HepG2 (cell line): Measurements from ENCODE around the gene CTSW. TPM values are rescaled to one million over a fixed set of nuclear protein-coding genes. Genes with fewer than 3 reads are reported as not detected.

Source experiments
- ATAC-seq: fragments of 200-7000 bp; cut with Tn5 transposase; 3 replicates; pipeline ENCODE4 v1.9.1; 2020; ENCODE audit warnings: mild to moderate bottlenecking, moderate library complexity
- BruUV-seq: library from RNA; stranded (reverse); fragments of 400-500 nt; replicated peaks from 2 replicates; lab custom pipeline; 2021; lab: Mats Ljungman, UMichigan
- CTCF ChIA-PET: fragments of 300-600 bp; formaldehyde crosslinking; extraction: SDS; loops from one replicate; lab custom pipeline; 2021; ENCODE audit warnings: low total read pairs, inconsistent platforms, low intra/inter-chr PET ratio; lab: Yijun Ruan, JAX
- POLR2A ChIA-PET: fragments of 350-600 bp; sonication (Branson Sonifier 250); formaldehyde crosslinking; loops from one replicate; lab custom pipeline; 2020; ENCODE audit warnings: antibody characterized with exemption, inconsistent platforms; lab: Yijun Ruan, JAX
- DNase-seq: peaks from one replicate; pipeline ENCODE4 v3.0.0-alpha.2; 2015; ENCODE audit warnings: low spot score
- FAIRE-seq: peaks from 3 replicates; lab custom pipeline; 2011; peaks lifted over from hg19 to GRCh38; lab: Jason Lieb, UNC
- H2AFZ ChIP-seq: one replicate; pipeline ENCODE4 v1.6.1; 2011; ENCODE audit warnings: low read length, inconsistent platforms
- H3K27ac ChIP-seq: fragments of 300-600 bp; 3 replicates; pipeline ENCODE4 v1.8.0; 2011; ENCODE audit warnings: mixed run types, mild to moderate bottlenecking, mixed read lengths, low read length, inconsistent platforms; ENCODE audit not compliant: insufficient read depth; ENCODE audit errors: extremely low read length
- H3K27me3 ChIP-seq, 2 experiments: fragments of 200-600 bp in 1 of 2; 2 replicates in 1 of 2; 3 replicates in 1 of 2; pipeline versions ENCODE4 v1.6.0 to v1.8.0; 2011; ENCODE audit warnings: low read length in 2 of 2, mild to moderate bottlenecking in 2 of 2, moderate library complexity in 2 of 2, inconsistent platforms in 1 of 2; ENCODE audit not compliant: insufficient read depth in 2 of 2, control insufficient read depth in 1 of 2
- H3K36me3 ChIP-seq, 2 experiments: fragments of 200-600 bp in 1 of 2; replicated peaks in 1 of 2; 2 replicates in 1 of 2; 3 replicates in 1 of 2; pipeline versions ENCODE4 v1.5.1 to v1.8.0; 2011; ENCODE audit warnings: low read length in 2 of 2, inconsistent platforms in 1 of 2; ENCODE audit not compliant: insufficient read depth in 2 of 2, control insufficient read depth in 1 of 2
- H3K4me1 ChIP-seq: 2 replicates; pipeline ENCODE4 v1.5.1; 2012; ENCODE audit warnings: low read length, inconsistent platforms; ENCODE audit not compliant: insufficient read depth
- H3K4me2 ChIP-seq: 2 replicates; pipeline ENCODE4 v1.6.0; 2011; ENCODE audit warnings: low read depth, low read length, inconsistent platforms
- H3K4me3 ChIP-seq, 3 experiments: fragments of 200-600 bp in 1 of 3; sonication (generic), shearing (Covaris generic) in 1 of 3; replicated peaks in 1 of 3; 2 replicates each; pipeline ENCODE4 v1.5.1; 2011 to 2016; ENCODE audit warnings: low read length in 3 of 3, inconsistent platforms in 2 of 3, low read depth in 2 of 3, mild to moderate bottlenecking in 2 of 3, control low read depth in 1 of 3, mixed read lengths in 1 of 3; ENCODE audit not compliant: insufficient read depth in 1 of 3
- H3K79me2 ChIP-seq: one replicate; pipeline ENCODE4 v1.6.1; 2011; ENCODE audit warnings: low read length, inconsistent platforms; ENCODE audit not compliant: insufficient read depth
- H3K9ac ChIP-seq: 2 replicates; pipeline ENCODE4 v1.6.0; 2011; ENCODE audit warnings: mild to moderate bottlenecking, low read depth, low read length, inconsistent platforms; ENCODE audit not compliant: insufficient read depth
- H3K9me3 ChIP-seq: 2 replicates; pipeline ENCODE4 v1.5.1; 2012; ENCODE audit warnings: mild to moderate bottlenecking, low read length
- H4K20me1 ChIP-seq: 2 replicates; pipeline ENCODE4 v1.6.0; 2011; ENCODE audit warnings: inconsistent platforms, mild to moderate bottlenecking, low read length, moderate library complexity; ENCODE audit not compliant: insufficient read depth
- HES4 ChIP-seq: sonication (generic); formaldehyde crosslinking; IDR thresholded peaks from 2 replicates; pipeline ENCODE4 v1.9.0; 2021; ENCODE audit warnings: mild to moderate bottlenecking, missing genetic modification reagents, borderline replicate concordance
- HNF4G ChIP-seq, 2 experiments: sonication (generic) in 1 of 2; formaldehyde crosslinking in 1 of 2; IDR thresholded peaks; 2 replicates each; pipeline versions ENCODE4 v1.4.0 to v1.6.1; 2011 to 2020; ENCODE audit warnings: borderline replicate concordance in 2 of 2, low read depth in 2 of 2, mild to moderate bottlenecking in 2 of 2, low read length in 1 of 2, missing genetic modification reagents in 1 of 2, moderate library complexity in 1 of 2
- HNRNPL ChIP-seq: fragments of 200-400 bp; formaldehyde crosslinking; IDR thresholded peaks from 2 replicates; pipeline ENCODE4 v1.6.1; 2017; ENCODE audit warnings: mild to moderate bottlenecking, low read depth, low read length
- MBD4 ChIP-seq: IDR thresholded peaks from 2 replicates; pipeline ENCODE4 v1.6.1; 2012; ENCODE audit warnings: low read length, inconsistent platforms, borderline replicate concordance
- MEIS2 ChIP-seq: sonication (generic); formaldehyde crosslinking; IDR thresholded peaks from 2 replicates; pipeline ENCODE4 v1.9.0; 2021; ENCODE audit warnings: mild to moderate bottlenecking, missing genetic modification reagents
- MXI1 ChIP-seq: IDR thresholded peaks from 3 replicates; pipeline ENCODE4 v1.6.1; 2012; ENCODE audit warnings: low read depth, low read length, inconsistent platforms, borderline replicate concordance
- RXRB ChIP-seq: IDR thresholded peaks from 2 replicates; pipeline ENCODE4 v1.6.1; 2016; ENCODE audit warnings: borderline replicate concordance, missing genetic modification reagents, missing compliant biosample characterization
- SMAD9 ChIP-seq: sonication (generic); formaldehyde crosslinking; IDR thresholded peaks from 2 replicates; pipeline ENCODE4 v1.5.1; 2020; ENCODE audit warnings: mild to moderate bottlenecking, missing genetic modification reagents
- TGIF2 ChIP-seq: IDR thresholded peaks from 2 replicates; pipeline ENCODE4 v1.6.1; 2016; ENCODE audit warnings: control low read depth, missing compliant biosample characterization
- TOPORS ChIP-seq: sonication (generic); formaldehyde crosslinking; IDR thresholded peaks from 2 replicates; pipeline ENCODE4 v1.8.0; 2023; ENCODE audit warnings: mild to moderate bottlenecking, missing genetic modification reagents
- TSC22D2 ChIP-seq: sonication (generic); formaldehyde crosslinking; IDR thresholded peaks from 2 replicates; pipeline ENCODE4 v1.5.1; 2020; ENCODE audit warnings: missing genetic modification reagents, mild to moderate bottlenecking, borderline replicate concordance
- ZBTB49 ChIP-seq: sonication (generic); formaldehyde crosslinking; IDR thresholded peaks from 2 replicates; pipeline ENCODE4 v1.4.0; 2020; ENCODE audit warnings: missing genetic modification reagents, borderline replicate concordance
- ZFAT ChIP-seq: sonication (generic); formaldehyde crosslinking; conservative IDR thresholded peaks from 2 replicates; pipeline ENCODE4 v1.8.1; 2023; ENCODE audit warnings: missing genetic modification reagents, inconsistent platforms
- ZNF180 ChIP-seq: sonication (generic); formaldehyde crosslinking; IDR thresholded peaks from 2 replicates; pipeline ENCODE4 v1.4.0; 2020; ENCODE audit warnings: low read depth, missing genetic modification reagents, borderline replicate concordance
- ZNF484 ChIP-seq: sonication (generic); formaldehyde crosslinking; IDR thresholded peaks from 2 replicates; pipeline ENCODE4 v1.5.1; 2020; ENCODE audit warnings: mild to moderate bottlenecking, low read depth, missing genetic modification reagents, borderline replicate concordance
- ZNF546 ChIP-seq: sonication (generic); formaldehyde crosslinking; conservative IDR thresholded peaks from 2 replicates; pipeline ENCODE4 v1.8.1; 2023; ENCODE audit warnings: mild to moderate bottlenecking, missing genetic modification reagents
- WGBS: methylation state at CpG from one replicate; pipeline ENCODE4 v1.1.6; 2017; ENCODE audit warnings: low lambda C conversion rate; 5-methylcytosine and 5-hydroxymethylcytosine counted together
- in situ Hi-C: cut with HindIII; loops from 2 replicates; pipeline ENCODE4 v1.10.0; 2017; ENCODE audit warnings: low pct_unique_long_range_greater_than_20kb; ENCODE audit not compliant: extremely low pct_ligation_motif_present
- intact Hi-C: fragments of 100-400 bp; cut with micrococcal nuclease; formaldehyde crosslinking; loops from one replicate; pipeline ENCODE4 v1.10.0; 2022; ENCODE audit not compliant: unreplicated experiment
- polyA plus RNA-seq, 8 experiments: library from polyadenylated mRNA; depleted of rRNA in 3 of 8; stranded (reverse) in 7 of 8; unstranded in 1 of 8; fragments of >200 nt; fragmentation: Illumina TruSeq in 4 of 8; extraction: Trizol in 4 of 8; gene quantifications; 2 replicates each; pipeline versions ENCODE4 v1.2.1 to v1.2.3, GENCODE V29; 2011 to 2016; ENCODE audit warnings: low read depth in 4 of 8, missing spikeins in 1 of 8, mixed read lengths in 1 of 8; ENCODE audit not compliant: insufficient read depth in 1 of 8
- total RNA-seq, 5 experiments: library from RNA; depleted of rRNA; stranded (reverse); fragments of >200 nt; fragmentation: Illumina TruSeq; extraction: Trizol; gene quantifications; 2 replicates each; pipeline ENCODE4 v1.2.3, GENCODE V29; 2016; ENCODE audit warnings: low read depth in 1 of 5
- TF ChIP-seq, protein P1 (sequence below): sonication (generic); formaldehyde crosslinking; IDR thresholded peaks from 2 replicates; pipeline ENCODE4 v1.8.1; 2023; ENCODE audit warnings: mild to moderate bottlenecking, missing genetic modification reagents
- TF ChIP-seq, protein P2 (sequence below): sonication (generic); formaldehyde crosslinking; IDR thresholded peaks from 2 replicates; pipeline ENCODE4 v1.4.0; 2020; ENCODE audit warnings: missing genetic modification reagents, mild to moderate bottlenecking, borderline replicate concordance

CTSW gene
- total and polyA plus RNA-seq, 2 of the 13 experiments (the other 11 are each of a cell fraction or from before 2014, with no cell fraction given), result 0.09 TPM; not detected in 1

DNA sequence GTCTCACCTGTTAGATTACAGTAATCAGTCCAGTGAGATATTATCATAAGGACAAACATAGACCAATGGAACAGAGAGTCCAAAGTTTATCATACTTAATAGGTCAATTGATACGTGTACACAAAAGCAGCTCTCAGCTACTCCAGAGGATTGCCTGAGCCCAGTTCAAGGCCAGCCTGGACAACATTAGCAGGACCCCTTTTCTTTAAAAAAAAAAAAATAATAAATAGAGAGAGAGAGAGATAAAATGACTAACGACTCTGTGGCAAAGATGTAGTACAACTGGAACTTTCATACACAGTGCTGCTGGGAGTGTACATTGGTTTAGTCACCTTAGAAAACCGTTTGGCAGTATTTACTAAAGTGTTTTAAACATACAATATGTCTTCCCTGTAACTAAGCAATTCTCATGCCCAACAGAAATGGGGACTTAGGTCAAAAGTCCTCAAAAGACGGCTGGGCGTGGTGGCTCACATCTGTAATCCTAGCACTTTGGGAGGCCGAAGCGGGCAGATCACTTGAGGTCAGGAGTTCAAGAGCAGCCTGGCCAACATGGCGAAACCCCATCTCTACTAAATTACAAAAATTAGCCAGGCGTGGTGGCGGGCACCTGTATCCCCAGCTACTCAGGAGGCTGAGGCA lies 35.3 kb upstream of the CTSW start:
- ATAC-seq, result peak; percentile 68
- no peak overlapping the region for H2AFZ ChIP-seq
- H3K9ac ChIP-seq, result 0 out of 2 replicates have a peak overlapping the region, but pooled peaks have one; percentile 7
- intact Hi-C loops (no loop called here), in situ Hi-C loops (no loop called here)
- BruUV-seq, result no TSS peak
- H3K27ac ChIP-seq, result peak overlapping the region; percentile 67
- DNase-seq, result peak; percentile 80
- FAIRE-seq, result no peak
- peaks cover 44% of the 10 kb centered on the region for H3K4me1 ChIP-seq
- H3K27me3 ChIP-seq, result no peaks in the 10 kb centered on the region
- peak overlapping the region; percentile 52 for H3K4me2 ChIP-seq
- H3K79me2 ChIP-seq, result no peaks in the 10 kb centered on the region
- H3K9me3 ChIP-seq, result no peaks in the 10 kb centered on the region
- WGBS, result 8% methylated on average over 10 of the region's 10 CpGs
- H3K36me3 ChIP-seq, result no peaks in the 10 kb centered on the region
- CTCF ChIA-PET, result no interaction called here
- no peaks in the 10 kb centered on the region for H4K20me1 ChIP-seq
- H3K4me3 ChIP-seq, result peak overlapping the region in 1 of 3 experiments; percentile 41; a peak in 2 of 6 replicates
- POLR2A ChIA-PET, result interaction anchor here (0.7 to 1.9 kb wide), 5 partner anchors 15 to 181 kb away, joined by 3 to 4 read pairs (median 4); partner anchors contain the start of genes CCDC85B, MUS81 and RELA
- TF ChIP-seq HNF4G (IDR thresholded peaks at IDR 0.05; ENCODE audit: borderline replicate concordance, low read depth, low read length) (no peak; the same call in none of the 2 replicates), HNF4G (CRISPR knock-in tag; IDR thresholded peaks at IDR 0.05; ENCODE audit: borderline replicate concordance, low read depth) (no peak), ZFAT (CRISPR knock-in tag) (no peak), ZNF546 (CRISPR knock-in tag) (no peak), MBD4 (no peak), ZNF484 (CRISPR knock-in tag) (no peak), ZNF180 (CRISPR knock-in tag) (no peak), HES4 (CRISPR knock-in tag) (no peak), MEIS2 (CRISPR knock-in tag) (no peak), TSC22D2 (no peak), ZBTB49 (CRISPR knock-in tag) (no peak), TGIF2 (no peak), MXI1 (no peak), HNRNPL (no peak), SMAD9 (CRISPR knock-in tag) (no peak), TOPORS (CRISPR knock-in tag) (no peak), RXRB (CRISPR knock-in tag) (peak; percentile 64)
- TF ChIP-seq, protein P1, sequence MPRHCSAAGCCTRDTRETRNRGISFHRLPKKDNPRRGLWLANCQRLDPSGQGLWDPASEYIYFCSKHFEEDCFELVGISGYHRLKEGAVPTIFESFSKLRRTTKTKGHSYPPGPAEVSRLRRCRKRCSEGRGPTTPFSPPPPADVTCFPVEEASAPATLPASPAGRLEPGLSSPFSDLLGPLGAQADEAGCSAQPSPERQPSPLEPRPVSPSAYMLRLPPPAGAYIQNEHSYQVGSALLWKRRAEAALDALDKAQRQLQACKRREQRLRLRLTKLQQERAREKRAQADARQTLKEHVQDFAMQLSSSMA (CRISPR knock-in tag), result no peak
- TF ChIP-seq, protein P2, sequence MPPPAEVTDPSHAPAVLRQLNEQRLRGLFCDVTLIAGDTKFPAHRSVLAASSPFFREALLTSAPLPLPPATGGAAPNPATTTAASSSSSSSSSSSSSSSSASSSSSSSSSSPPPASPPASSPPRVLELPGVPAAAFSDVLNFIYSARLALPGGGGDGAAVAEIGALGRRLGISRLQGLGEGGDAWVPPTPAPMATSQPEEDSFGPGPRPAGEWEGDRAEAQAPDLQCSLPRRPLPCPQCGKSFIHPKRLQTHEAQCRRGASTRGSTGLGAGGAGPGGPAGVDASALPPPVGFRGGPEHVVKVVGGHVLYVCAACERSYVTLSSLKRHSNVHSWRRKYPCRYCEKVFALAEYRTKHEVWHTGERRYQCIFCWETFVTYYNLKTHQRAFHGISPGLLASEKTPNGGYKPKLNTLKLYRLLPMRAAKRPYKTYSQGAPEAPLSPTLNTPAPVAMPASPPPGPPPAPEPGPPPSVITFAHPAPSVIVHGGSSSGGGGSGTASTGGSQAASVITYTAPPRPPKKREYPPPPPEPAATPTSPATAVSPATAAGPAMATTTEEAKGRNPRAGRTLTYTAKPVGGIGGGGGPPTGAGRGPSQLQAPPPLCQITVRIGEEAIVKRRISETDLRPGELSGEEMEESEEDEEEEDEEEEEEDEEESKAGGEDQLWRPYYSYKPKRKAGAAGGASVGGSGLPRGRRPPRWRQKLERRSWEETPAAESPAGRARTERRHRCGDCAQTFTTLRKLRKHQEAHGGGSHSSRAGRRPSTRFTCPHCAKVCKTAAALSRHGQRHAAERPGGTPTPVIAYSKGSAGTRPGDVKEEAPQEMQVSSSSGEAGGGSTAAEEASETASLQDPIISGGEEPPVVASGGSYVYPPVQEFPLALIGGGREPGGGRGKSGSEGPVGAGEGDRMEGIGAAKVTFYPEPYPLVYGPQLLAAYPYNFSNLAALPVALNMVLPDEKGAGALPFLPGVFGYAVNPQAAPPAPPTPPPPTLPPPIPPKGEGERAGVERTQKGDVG (CRISPR knock-in tag), result no peak
